ENCODE results near the gene NOX1. TPM values are rescaled to one million over a fixed set of nuclear protein-coding genes. Genes with fewer than 3 reads are reported as not detected.

Gene NOX1
- polyA plus RNA-seq, 2 of the 4 experiments (the other 2 are of a cell fraction), result 1.4 TPM; not detected in 1

DNA sequence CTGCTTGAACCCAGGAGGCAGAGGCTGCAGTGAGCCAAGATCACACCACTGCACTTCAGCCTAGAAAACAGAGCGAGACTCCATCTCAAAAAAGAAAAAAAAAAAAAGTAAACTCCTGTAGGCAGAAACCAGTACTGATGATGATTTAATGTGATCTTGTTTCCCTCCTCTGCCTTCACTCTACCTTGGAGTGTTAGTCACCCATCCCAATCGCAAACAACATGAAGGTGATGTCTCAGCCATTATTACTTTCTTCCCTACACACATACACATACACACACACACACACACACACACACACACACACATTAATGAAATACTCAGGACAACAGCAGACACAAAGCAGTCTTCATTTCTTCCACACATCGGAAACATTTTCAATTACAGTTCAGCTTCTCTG lies 39.0 kb upstream of the NOX1 start:
- Histone ChIP-seq H3K27ac (no peak overlapping the region), H3K4me1 (no peaks in the 10 kb centered on the region), H3K4me3 (no peak overlapping the region), H3K9me3 (no peaks in the 10 kb centered on the region), H3K4me2 (no peak overlapping the region)
- no peak for DNase-seq (ENCODE audit: low read depth in 1 of 2, low spot score in 1 of 2)
- FAIRE-seq, result no peak
- TF ChIP-seq HEYL (CRISPR knock-in tag; IDR thresholded peaks at IDR 0.05) (no peak), NFE2L2 (conservative IDR thresholded peaks at IDR 0.05; ENCODE audit: low read length) (no peak), ZNF302 (CRISPR knock-in tag; IDR thresholded peaks at IDR 0.05) (no peak), JUNB (IDR thresholded peaks at IDR 0.05) (no peak), CHD4 (IDR thresholded peaks at IDR 0.05; ENCODE audit: borderline replicate concordance) (no peak), EHF (CRISPR knock-in tag; IDR thresholded peaks at IDR 0.05) (no peak), MAFK (IDR thresholded peaks at IDR 0.05; ENCODE audit: partially characterized antibody) (no peak), RNF2 (IDR thresholded peaks at IDR 0.05; ENCODE audit: borderline replicate concordance, low read depth) (no peak), RAD21 (conservative IDR thresholded peaks at IDR 0.05 in 1 of 2, IDR thresholded peaks at IDR 0.05 in 1 of 2) (no peak), SREBF2 (IDR thresholded peaks at IDR 0.05) (no peak), PHF8 (IDR thresholded peaks at IDR 0.05; ENCODE audit: borderline replicate concordance, low read depth) (no peak)
- TF ChIP-seq, protein P1, sequence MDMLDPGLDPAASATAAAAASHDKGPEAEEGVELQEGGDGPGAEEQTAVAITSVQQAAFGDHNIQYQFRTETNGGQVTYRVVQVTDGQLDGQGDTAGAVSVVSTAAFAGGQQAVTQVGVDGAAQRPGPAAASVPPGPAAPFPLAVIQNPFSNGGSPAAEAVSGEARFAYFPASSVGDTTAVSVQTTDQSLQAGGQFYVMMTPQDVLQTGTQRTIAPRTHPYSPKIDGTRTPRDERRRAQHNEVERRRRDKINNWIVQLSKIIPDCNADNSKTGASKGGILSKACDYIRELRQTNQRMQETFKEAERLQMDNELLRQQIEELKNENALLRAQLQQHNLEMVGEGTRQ (IDR thresholded peaks at IDR 0.05), result no peak
- ATAC-seq, result no peak
- POLR2A ChIA-PET, result no interaction called here
- CTCF ChIA-PET, result interaction anchor here (1.0 to 1.1 kb wide), 2 partner anchors 10 to 28 kb away, joined by 3 to 4 read pairs; no protein-coding TSS in a partner anchor
- 74% methylated on average over 3 of the region's 3 CpGs for WGBS (ENCODE audit: missing lambda C conversion rate)

DNA sequence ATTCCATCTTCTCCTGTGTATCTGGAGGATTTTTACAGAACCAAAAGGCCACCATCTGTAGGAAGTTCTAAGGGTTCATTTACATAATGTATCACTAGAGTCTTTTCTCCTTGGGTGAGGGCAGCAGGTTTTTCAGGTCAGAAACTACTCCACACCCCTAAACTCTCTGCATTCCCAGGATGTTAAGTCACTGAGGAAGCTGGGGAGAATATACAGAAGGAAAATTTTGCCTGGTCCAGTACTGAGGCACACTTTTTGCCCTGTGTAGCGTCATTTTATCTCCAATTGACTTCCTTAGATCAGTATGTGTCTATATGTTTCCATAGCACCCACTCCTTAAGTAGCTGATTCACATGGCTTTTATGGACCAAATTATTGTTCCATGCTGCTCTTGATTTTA lies 37.6 kb upstream of the NOX1 start:
- no peak for FAIRE-seq

More for the DNA sequence above, 37.6 kb upstream of the NOX1 start:
- Histone ChIP-seq H3K9me3 (no peaks in the 10 kb centered on the region), H3K4me2 (no peak overlapping the region), H3K4me3 (no peak overlapping the region), H3K4me1 (no peaks in the 10 kb centered on the region), H3K27ac (no peak overlapping the region)
- DNase-seq (ENCODE audit: low read depth in 1 of 2, low spot score in 1 of 2), result no peak
- TF ChIP-seq SMC3 (IDR thresholded peaks at IDR 0.05) (no peak), RCOR1 (IDR thresholded peaks at IDR 0.05; ENCODE audit: low read depth, low read length) (no peak), TFCP2L1 (CRISPR knock-in tag; IDR thresholded peaks at IDR 0.05) (no peak), POLR2A (IDR thresholded peaks at IDR 0.05; ENCODE audit: low read length) (no peak), NPAS2 (CRISPR knock-in tag; IDR thresholded peaks at IDR 0.05; ENCODE audit: borderline replicate concordance) (no peak), CBX8 (IDR thresholded peaks at IDR 0.05) (no peak), ZSCAN20 (CRISPR knock-in tag; IDR thresholded peaks at IDR 0.05) (no peak), EHF (CRISPR knock-in tag; IDR thresholded peaks at IDR 0.05) (no peak), PHF8 (IDR thresholded peaks at IDR 0.05; ENCODE audit: borderline replicate concordance, low read depth) (no peak), ZFP36 (IDR thresholded peaks at IDR 0.05; ENCODE audit: borderline replicate concordance, partially characterized antibody) (no peak), KDM1A (IDR thresholded peaks at IDR 0.05; ENCODE audit: low read depth) (no peak), NFE2L2 (conservative IDR thresholded peaks at IDR 0.05; ENCODE audit: low read length) (no peak), HEYL (CRISPR knock-in tag; IDR thresholded peaks at IDR 0.05) (no peak), CBX2 (IDR thresholded peaks at IDR 0.05; ENCODE audit: borderline replicate concordance, low read depth) (no peak), KDM5A (IDR thresholded peaks at IDR 0.05) (no peak)
- TF ChIP-seq, protein P2, sequence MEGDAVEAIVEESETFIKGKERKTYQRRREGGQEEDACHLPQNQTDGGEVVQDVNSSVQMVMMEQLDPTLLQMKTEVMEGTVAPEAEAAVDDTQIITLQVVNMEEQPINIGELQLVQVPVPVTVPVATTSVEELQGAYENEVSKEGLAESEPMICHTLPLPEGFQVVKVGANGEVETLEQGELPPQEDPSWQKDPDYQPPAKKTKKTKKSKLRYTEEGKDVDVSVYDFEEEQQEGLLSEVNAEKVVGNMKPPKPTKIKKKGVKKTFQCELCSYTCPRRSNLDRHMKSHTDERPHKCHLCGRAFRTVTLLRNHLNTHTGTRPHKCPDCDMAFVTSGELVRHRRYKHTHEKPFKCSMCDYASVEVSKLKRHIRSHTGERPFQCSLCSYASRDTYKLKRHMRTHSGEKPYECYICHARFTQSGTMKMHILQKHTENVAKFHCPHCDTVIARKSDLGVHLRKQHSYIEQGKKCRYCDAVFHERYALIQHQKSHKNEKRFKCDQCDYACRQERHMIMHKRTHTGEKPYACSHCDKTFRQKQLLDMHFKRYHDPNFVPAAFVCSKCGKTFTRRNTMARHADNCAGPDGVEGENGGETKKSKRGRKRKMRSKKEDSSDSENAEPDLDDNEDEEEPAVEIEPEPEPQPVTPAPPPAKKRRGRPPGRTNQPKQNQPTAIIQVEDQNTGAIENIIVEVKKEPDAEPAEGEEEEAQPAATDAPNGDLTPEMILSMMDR (IDR thresholded peaks at IDR 0.05), result no peak
- TF ChIP-seq, protein P3, sequence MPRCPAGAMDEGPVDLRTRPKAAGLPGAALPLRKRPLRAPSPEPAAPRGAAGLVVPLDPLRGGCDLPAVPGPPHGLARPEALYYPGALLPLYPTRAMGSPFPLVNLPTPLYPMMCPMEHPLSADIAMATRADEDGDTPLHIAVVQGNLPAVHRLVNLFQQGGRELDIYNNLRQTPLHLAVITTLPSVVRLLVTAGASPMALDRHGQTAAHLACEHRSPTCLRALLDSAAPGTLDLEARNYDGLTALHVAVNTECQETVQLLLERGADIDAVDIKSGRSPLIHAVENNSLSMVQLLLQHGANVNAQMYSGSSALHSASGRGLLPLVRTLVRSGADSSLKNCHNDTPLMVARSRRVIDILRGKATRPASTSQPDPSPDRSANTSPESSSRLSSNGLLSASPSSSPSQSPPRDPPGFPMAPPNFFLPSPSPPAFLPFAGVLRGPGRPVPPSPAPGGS (IDR thresholded peaks at IDR 0.05), result no peak
- TF ChIP-seq, protein P4, sequence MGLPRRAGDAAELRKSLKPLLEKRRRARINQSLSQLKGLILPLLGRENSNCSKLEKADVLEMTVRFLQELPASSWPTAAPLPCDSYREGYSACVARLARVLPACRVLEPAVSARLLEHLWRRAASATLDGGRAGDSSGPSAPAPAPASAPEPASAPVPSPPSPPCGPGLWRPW (IDR thresholded peaks at IDR 0.05), result no peak
- ATAC-seq, result no peak
- 60% methylated on average over 1 of the region's 1 CpG for WGBS (ENCODE audit: missing lambda C conversion rate)
- POLR2A ChIA-PET, result no interaction called here
- CTCF ChIA-PET, result interaction anchor here (1.1 kb wide), 1 partner anchor 16 kb away, joined by 4 read pairs; no protein-coding TSS in a partner anchor

Data from A549 (cell line).